Caki2 (cell line): ENCODE measurements around the gene KCNC1. TPM values are rescaled to one million over a fixed set of nuclear protein-coding genes. Genes with fewer than 3 reads are reported as not detected.

Experiments
- DNase-seq: peaks from one replicate; pipeline ENCODE4 v3.0.0-alpha.2; 2015; ENCODE audit warnings: low read depth
- in situ Hi-C: cut with HindIII; loops from 2 replicates; pipeline ENCODE4 v1.10.0; 2016; ENCODE audit warnings: low sequenced_read_pairs, low pct_unique_long_range_greater_than_20kb, mixed read lengths
- total RNA-seq: library from RNA; depleted of rRNA; stranded (reverse); fragments of >200 nt; shearing (Covaris generic); gene quantifications from 2 replicates; pipeline ENCODE4 v1.2.3, GENCODE V29; 2014; ENCODE audit warnings: low replicate concordance

Gene KCNC1
- total RNA-seq, 1 experiment from 2014 or later = 0.68 TPM

DNA sequence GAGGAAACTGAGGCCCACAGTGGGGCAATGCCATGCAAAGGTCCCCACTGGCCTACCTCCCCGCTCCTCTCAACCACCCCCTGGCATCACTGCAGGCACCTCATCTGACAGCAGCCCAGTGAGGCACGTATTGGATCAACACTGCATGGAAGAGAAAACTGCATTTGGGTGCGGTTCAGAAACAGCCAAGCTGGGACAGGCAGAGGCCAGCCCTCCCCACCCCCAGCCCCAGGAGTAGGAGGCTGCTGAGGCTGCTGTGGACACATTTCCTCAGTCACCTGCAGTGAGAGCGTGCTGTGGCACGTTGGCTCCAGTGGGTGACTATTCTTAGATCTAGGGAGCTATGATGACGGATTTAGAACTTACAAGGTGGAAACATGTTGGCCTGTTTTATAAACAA, 63.7 kb downstream of the KCNC1 start:
- in situ Hi-C loops = no loop called here
- no peak for DNase-seq

DNA sequence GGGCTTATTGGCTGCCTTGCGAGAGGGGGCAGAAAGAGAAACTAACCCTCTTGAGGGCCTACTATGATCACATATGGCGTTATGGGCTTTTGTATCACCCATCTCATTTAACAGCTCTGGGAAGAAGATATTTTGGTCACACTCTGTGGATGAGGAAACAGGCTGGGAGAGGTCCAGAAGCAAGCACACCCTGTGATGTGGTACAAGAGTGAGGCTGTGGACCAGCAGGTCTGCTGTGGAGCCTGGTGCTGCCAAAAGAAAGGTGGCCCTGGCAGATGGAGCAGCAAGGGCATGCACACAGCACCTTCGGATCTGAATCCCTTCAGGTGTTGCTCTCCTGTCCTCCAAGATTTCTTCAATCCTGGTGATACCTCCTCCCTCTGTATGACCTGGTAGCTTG, 64.1 kb downstream of the KCNC1 start:
- DNase-seq = no peak
- in situ Hi-C loops = no loop called here

DNA sequence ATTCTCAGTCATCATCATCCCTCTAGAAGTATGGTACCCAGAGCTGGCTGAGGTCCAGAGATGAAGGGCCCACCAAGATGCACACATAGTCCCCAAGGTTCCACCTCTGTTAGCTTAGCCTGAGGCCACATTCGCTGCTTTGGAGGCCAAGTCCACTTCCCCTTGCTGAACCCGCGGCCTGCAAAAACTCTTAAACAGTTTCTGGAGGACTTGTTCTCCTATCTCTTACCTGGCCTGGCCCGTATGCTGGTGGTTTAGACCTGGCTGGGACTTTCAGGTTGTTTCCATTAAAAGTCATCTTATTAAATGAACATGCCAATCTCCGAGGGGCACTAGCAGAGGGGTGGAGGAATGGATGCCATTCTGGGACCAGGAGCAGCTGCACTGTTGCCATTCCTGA, 64.6 kb downstream of the KCNC1 start:
- no peak for DNase-seq
- in situ Hi-C loops = no loop called here

DNA sequence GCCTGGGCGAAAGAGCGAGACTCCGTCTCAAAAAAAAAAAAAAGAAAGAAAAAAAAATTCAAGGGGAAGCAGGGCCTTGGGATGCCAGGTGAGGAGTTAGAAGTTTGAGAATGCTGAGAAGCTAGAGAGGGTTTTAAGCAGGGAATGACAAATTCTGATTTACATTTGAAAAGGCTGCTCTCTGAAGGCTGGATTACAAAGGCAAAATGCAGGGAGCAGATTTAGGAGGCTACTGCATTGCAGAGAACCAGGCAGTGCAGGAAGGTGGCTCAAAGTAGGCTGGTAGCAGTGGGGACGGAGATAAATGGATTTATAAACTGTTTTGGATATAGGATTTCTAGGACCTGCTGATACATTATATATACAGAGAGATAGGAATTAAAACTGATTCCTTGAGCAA, 66.6 kb downstream of the KCNC1 start:
- no peak for DNase-seq
- in situ Hi-C loops = no loop called here

DNA sequence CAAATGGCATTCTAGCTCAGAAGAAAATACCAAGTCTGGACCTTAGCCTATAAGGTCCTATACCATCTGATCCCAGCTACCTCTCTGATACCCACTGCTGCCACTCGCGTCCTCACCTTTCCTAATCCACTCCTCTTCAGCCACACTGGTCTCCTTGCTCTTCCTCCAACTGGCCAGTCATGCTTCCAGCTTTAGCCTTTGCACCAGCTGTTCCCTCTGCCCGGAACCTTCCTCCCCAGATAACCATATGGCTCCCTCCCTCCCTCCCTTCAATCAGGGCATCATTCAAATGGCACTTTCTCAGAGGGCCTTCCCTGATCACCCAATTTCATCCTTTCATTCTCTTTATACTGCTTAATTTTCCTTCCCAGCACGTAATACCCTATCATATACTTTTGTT, 67.9 kb downstream of the KCNC1 start:
- in situ Hi-C loops = no loop called here

DNA sequence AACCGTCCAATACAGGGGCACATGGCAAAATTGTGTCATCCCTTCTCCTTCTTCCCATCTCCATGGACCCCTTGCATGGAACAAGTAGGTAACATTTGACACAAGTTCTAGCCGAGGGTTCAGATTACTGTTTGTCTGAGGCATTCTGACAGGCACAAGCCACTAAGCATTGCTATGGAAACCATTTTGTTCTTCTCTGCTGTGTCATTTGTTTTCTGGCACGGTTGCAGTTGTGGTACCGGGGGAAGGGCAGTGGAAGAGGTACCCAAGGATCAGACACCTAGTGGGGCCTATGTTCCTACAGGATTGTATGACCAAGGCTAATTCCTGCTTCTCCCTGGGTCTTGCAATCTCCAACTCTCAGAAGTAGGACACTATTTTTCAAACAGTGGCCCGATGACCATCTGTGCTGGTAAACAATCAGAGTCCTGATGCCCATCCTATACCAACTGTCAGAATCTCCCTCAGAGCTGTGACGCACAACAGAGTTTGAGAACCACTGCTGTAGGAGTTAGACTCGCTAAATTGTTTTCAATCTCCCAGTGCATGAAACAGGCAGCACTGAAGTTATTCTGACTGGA, 69.3 kb downstream of the KCNC1 start:
- DNase-seq = no peak
- in situ Hi-C loops = no loop called here

More for the DNA sequence above, 67.9 kb downstream of the KCNC1 start:
- no peak for DNase-seq

DNA sequence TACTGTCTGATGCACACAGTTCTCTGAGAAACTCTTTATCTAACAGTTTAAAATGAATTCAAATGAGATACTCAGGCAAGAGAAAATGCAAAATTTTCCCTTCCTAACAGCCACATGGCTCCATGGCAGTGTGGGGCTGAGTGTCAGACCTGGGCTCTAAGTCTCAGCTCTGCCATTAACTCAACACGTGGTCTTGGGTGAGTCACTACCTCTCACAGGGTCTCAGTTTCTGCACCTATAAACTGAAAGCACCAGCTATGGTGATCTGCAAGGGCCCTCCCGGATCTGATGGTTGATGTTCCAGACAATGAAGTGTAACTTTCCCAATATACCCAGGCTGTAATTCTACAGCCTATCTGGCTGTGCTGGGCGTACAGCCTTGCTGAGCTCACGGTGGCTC, 70.5 kb downstream of the KCNC1 start:
- in situ Hi-C loops = no loop called here
- DNase-seq = no peak

DNA sequence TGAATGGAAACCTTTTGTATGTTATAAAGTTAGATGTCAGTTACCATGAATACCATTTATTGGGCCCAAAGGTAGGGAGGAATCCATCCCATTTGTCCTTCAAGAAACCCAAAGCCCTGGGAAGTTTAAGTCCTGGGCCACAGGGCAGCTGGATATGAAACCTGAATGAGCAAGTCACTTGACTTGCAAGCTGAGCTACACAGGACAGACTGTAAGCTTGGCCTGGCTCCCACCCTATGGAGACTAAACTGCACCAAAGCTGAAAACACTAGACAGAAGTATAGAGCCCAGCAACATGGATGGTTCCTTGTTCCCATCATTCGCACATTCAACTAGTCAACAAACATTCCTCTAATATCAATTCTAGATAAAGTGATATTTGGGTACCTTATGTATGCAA, 71.3 kb downstream of the KCNC1 start:
- DNase-seq = no peak
- in situ Hi-C loops = no loop called here

DNA sequence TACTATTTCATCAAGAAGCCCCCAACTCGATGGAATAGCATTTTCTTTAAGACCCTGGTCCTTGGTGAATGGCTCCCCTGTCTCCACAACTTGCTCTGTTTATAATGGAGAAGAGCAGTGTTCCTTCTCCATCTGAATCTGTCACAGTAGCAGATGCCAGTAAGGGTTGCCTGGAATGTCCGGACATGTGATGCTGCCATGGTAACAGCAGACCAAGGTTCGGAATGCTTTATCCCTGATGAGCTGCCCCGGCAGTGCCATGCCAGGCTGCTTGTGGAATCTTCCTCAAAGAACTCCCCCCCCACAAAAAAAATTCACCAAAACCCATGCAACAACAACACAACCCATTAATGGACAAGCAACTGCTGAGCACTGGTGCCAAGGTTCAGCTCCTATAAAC, 72.5 kb downstream of the KCNC1 start:
- DNase-seq = no peak
- in situ Hi-C loops = no loop called here

DNA sequence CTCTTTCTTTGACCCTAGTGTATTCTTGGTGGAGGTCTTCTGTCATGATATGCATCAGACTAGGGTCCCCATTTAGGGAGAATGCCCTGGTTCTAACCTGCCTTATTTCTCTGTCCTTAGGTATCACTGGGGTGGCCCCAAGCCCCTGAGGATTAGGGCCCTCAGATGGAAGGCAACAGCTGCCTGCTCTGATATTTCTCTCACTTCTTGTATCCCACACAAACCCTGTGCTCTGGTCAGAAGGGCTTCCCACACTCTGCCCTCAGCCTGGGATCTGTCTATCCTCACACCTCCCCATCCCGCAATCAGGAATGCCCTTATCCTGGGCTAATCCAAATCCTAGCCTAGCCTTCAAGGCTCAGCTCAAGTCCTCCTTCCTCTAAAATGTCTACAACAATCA, 75.5 kb downstream of the KCNC1 start:
- no peak for DNase-seq
- in situ Hi-C loops = no loop called here

DNA sequence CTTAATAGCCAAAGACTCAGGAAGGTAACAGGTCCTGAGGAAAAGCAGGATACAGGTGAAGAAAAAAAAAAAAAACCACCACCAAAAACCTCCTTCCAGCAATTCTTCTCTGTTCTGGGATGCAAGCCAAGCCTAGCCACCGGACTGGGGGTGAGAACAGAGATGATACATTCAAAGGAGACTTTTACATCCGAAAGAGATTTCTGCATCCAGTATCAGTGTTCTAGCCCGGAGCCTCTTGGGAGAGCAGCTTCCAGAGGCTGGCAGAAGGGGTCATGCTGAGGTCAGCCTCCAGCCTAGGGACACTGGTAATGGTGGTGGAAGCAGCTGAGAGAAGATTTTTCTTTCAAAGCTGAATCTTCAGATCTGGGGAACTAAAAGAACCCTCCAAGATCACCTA, 76.2 kb downstream of the KCNC1 start:
- no peak for DNase-seq
- in situ Hi-C loops = no loop called here

DNA sequence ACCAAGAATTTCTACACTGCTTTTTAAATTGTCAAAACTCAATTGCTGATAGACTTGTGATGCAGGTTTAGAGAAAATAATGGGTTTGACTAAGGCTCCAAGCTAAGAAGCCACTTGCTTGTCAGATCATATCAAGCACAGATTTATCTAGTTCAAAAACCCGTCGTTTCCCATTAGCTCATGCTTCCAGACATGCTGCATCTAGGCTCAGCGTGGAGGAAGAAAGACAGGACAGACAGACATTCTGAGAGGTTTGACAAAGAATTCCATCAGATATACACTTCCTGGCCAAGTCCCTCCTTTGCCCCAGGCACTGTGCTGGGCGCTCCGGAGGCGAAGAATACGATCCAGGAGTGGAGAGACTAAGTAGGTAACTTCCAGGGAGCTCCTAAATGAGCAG, 76.8 kb downstream of the KCNC1 start:
- no peak for DNase-seq
- in situ Hi-C loops = no loop called here

DNA sequence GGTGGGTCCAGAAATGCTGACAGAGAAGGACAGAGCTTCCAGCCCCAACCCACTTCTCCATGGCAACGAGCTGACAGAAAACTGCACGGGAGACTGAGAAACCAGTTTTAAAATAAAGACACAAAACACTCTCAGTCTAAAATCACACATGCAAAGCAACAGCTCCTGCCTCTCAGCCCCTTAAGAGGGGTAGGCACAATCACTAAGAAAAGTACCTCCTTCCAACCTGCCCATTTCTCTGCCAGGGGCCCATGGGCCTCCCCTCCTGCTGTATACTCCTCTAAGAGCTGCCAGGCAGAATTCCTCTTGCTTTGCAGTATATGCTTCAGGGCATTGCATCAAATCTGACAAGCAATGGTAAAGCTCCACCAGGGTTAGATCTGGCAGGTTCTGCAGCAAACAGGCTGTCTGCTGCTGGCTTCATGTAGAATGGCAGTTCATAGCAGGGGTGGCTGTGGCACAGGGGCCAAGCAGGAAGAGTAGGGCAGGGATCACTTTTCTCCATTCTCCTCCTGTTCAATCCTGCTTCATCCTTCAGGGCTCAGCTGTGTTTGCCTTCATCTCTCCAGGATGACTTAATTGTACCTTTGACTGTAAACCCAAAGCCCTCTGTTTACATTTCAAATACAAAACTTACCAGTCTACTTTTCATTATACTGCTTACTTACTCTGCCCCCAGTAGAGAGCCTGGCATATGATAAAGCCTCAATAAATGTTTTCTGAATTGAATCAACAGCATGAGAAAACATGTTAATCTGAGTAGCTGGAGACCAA, 77.7 kb downstream of the KCNC1 start:
- no peak for DNase-seq
- in situ Hi-C loops = no loop called here

DNA sequence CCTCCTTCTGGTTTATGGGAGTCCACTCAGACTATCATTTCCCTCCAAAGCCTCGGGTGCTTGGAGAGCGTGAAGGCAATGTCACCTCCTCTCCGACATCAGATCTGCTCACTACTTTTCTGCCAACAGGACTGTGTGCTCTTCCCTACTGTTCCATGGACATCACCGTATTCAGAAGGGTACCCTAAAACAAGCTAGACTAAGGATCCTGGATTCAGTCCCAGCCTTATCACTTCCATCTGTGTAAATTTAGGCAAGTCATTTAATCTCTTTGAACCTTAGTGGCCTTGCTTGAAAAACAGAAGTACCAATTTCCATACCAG, 78.2 kb downstream of the KCNC1 start:
- no peak for DNase-seq
- in situ Hi-C loops = no loop called here

DNA sequence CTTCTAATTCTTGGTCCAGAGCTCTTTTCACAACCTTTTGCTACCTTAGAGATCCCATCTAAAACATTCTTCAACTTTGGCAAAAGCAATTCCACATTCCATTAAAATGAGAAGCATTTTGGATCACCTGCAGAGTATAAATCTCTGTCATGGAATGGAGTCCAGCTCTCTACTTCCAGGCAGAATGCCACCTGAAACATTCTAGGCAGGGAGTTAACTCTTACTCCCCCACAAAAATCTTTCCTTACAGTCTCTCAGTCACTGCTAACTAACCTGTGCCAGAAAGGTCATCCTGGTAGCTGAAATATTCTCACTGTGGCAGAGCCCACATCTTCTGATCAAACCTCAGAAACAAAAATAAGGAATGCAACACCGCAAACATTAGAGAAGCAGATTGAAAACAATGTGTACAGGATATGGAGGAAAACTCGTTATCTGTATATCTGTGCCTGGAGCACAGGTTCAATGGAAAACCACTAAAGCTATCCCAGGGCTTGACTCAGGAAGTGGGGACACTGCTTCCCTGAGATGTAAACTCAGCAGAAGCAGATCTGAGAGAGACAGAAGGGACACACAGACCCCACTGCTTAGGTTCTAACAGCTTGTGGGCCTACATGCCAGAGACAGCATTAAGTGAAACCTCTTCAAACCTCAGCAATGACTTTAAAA, 78.9 kb downstream of the KCNC1 start:
- no peak for DNase-seq
- in situ Hi-C loops = no loop called here

DNA sequence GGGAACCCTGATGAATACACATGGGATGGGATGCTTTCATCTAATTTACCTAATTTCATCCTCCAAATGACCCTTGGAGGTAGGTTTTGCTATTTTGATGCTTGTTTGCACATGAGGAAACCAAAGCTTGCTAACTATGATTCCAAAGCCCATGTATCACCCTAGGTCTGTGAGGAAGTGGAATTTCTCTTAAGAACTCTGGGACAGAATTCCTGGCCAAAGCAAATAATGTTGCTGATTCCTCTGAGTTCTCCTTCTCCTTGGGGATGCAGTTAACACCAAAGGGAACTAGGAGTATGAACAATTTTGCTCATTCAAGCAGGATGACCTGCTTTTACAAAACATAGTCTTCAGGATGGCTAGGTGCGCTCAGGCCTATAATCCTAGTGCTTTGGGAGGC, 80.0 kb downstream of the KCNC1 start:
- no peak for DNase-seq
- in situ Hi-C loops = no loop called here

DNA sequence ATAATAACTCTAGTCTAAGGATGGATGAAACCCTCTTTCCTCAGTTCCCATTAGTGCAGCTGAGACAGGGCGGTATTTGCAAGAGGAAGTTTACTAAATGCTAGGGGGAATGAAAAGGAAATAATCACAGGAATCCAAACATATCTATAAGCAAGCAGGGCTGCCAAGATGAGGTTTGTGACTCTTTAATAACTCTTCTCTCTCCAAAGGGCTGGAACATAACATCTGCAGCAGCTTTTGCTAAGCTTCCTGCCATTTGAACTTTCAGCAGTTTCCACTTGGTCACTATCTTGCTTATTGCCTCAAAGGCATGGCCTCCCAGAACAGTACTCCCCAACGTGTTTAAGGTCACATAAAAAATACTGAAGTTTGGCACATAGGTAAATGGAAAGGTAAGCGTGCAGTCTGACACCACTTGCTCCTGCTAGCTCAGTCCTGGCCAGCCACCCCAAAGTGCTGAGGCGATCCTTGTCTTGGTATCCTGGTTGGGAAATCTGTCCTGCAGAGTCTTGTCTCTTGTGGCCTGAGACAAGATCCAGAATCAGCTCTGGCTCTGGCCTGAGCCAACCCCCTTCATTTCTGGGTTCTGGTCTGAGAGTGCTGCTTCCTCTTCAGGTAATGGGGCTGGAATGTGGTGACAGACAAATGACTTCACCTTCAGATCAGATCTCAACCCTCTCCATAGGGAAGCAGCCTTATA, 81.8 kb downstream of the KCNC1 start:
- DNase-seq = no peak
- in situ Hi-C loops = no loop called here

DNA sequence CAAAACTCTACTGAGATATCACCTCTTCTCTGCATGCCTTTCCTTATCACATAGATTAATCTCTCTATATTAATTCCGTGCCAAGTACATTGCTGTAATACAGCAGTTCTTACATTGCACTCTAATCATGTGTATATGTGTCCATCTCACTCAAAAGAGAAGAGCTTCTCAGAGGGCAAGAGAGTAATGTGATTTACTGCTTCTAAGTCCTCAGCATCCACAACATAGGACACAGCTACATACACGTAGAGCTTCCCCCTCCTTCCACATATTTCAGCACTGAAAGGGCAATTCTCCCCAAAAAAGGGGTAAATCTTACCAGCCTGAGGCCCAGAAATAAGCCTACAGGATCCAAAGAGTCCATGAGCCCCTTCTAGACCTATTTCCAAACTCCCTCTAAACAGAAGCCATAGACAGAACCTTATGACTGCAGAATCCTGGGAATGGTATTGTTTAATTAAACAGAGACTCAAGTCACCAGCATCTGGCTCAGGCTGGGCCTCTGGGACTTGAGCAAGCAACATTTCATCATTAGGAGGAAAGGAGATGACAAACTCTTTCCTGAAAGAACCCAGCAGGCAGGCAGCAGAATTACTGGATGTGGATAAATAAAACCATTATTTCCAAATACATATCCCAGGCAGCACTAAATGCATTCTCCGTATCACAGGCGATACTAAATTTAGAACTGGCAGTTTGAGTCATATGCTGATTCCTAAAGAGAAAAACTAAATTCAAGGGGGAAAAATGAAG, 87.2 kb downstream of the KCNC1 start:
- no peak for DNase-seq
- in situ Hi-C loops = no loop called here

DNA sequence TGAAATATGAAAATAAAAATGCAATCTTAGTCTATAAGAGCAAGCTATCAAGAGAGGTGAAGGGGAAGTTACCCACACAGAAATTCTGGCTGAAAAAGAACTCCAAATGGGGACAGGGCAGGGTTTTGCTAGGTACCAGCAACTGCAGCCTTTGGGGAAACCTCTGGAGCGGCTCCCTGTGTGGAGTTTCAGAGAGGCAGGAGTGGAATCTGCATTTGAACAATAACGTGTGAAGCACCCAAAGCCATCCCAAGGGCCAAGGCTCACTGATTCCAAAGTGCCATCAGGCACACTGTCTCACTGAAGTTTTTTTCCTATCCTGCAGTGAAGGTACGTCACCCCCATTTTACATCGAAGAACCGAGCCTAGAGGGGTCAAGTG, 87.8 kb downstream of the KCNC1 start:
- no peak for DNase-seq
- in situ Hi-C loops = no loop called here
